Naive thymus-derived CD4-positive, alpha-beta T cell (primary cell): ENCODE data around the gene FNDC7. TPM values are rescaled to one million over a fixed set of nuclear protein-coding genes. Genes with fewer than 3 reads are reported as not detected.
"Not testable (repeated sequence)": the region's sequence is repeated elsewhere in the genome, so short reads cannot be mapped to it uniquely, and the experiment has no call there.

Experiments used
- ATAC-seq: fragments of 150-1000 bp; cut with Tn5 transposase; 2 replicates; pipeline ENCODE4 v1.10.0; 2021; ENCODE audit warnings: mild to moderate bottlenecking, moderate library complexity
- CTCF ChIA-PET: fragments of 350-600 bp; sonication (Branson Sonifier 250); formaldehyde crosslinking; loops from one replicate; lab custom pipeline; 2021; ENCODE audit warnings: antibody characterized with exemption; lab: Charles Lee
- POLR2A ChIA-PET: fragments of 350-600 bp; sonication (Branson Sonifier 250); formaldehyde crosslinking; loops from one replicate; lab custom pipeline; 2021; ENCODE audit warnings: antibody characterized with exemption, inconsistent platforms; lab: Charles Lee
- DNase-seq, 9 donors: peaks; one replicate each; pipeline versions ENCODE4 v3.0.0 to v3.0.0-alpha.2; 2020 to 2022; ENCODE audit warnings: mixed read lengths in 1 of 9
- H3K27ac ChIP-seq: one replicate; pipeline ENCODE4 v1.7.0; 2013; ENCODE audit warnings: mild to moderate bottlenecking, low read depth, low read length, moderate library complexity
- H3K27me3 ChIP-seq, 2 donors: one replicate each; pipeline ENCODE4 v1.7.0; 2013; ENCODE audit warnings: low read length in 2 of 2, mild to moderate bottlenecking in 2 of 2, moderate library complexity in 2 of 2; ENCODE audit not compliant: control insufficient read depth in 2 of 2, insufficient read depth in 2 of 2
- H3K36me3 ChIP-seq, 3 experiments: 1 replicate in 2 of 3; 2 replicates in 1 of 3; pipeline ENCODE4 v1.7.0; 2013; ENCODE audit warnings: low read length in 3 of 3, mild to moderate bottlenecking in 3 of 3, moderate library complexity in 1 of 3; ENCODE audit not compliant: insufficient read depth in 3 of 3, control insufficient read depth in 2 of 3
- H3K4me1 ChIP-seq, 2 donors: one replicate each; pipeline ENCODE4 v1.7.0; 2013; ENCODE audit warnings: low read length in 2 of 2, mild to moderate bottlenecking in 2 of 2, moderate library complexity in 1 of 2; ENCODE audit not compliant: control insufficient read depth in 2 of 2, insufficient read depth in 2 of 2
- H3K4me3 ChIP-seq: 2 replicates; pipeline ENCODE4 v1.7.0; 2013; ENCODE audit warnings: mild to moderate bottlenecking, low read length
- H3K9me3 ChIP-seq, 3 experiments: 1 replicate in 2 of 3; 2 replicates in 1 of 3; pipeline ENCODE4 v1.7.0; 2013; ENCODE audit warnings: low read length in 3 of 3; ENCODE audit not compliant: control insufficient read depth in 2 of 3
- H3K27ac Mint-ChIP-seq, 9 donors: one replicate each; pipeline ENCODE4 v1.8.0; 2020 to 2022; ENCODE audit warnings: mixed read lengths in 9 of 9, mild to moderate bottlenecking in 8 of 9, moderate library complexity in 5 of 9, inconsistent platforms in 2 of 9
- H3K27me3 Mint-ChIP-seq, 5 donors: one replicate each; pipeline ENCODE4 v1.8.0; 2021 to 2022; ENCODE audit warnings: mixed read lengths in 5 of 5, mild to moderate bottlenecking in 1 of 5
- H3K36me3 Mint-ChIP-seq, 5 donors: one replicate each; pipeline ENCODE4 v1.8.0; 2020 to 2022; ENCODE audit warnings: mixed read lengths in 5 of 5, mild to moderate bottlenecking in 3 of 5, inconsistent platforms in 1 of 5
- H3K4me1 Mint-ChIP-seq, 7 donors: one replicate each; pipeline ENCODE4 v1.8.0; 2020 to 2022; ENCODE audit warnings: mixed read lengths in 7 of 7, mild to moderate bottlenecking in 3 of 7, inconsistent platforms in 1 of 7
- H3K4me3 Mint-ChIP-seq, 10 donors: one replicate each; pipeline ENCODE4 v1.8.0; 2020 to 2022; ENCODE audit warnings: mild to moderate bottlenecking in 10 of 10, mixed read lengths in 10 of 10, moderate library complexity in 6 of 10, inconsistent platforms in 2 of 10
- H3K9me3 Mint-ChIP-seq, 11 donors: one replicate each; pipeline ENCODE4 v1.8.0; 2020 to 2022; ENCODE audit warnings: mixed read lengths in 11 of 11, mild to moderate bottlenecking in 4 of 11, inconsistent platforms in 1 of 11, moderate library complexity in 1 of 11
- intact Hi-C, 2 donors: fragments of 100-400 bp; cut with micrococcal nuclease; formaldehyde crosslinking; loops; one replicate each; pipeline ENCODE4 v1.15.1; 2023
- polyA plus RNA-seq, 2 donors: library from polyadenylated mRNA; unstranded; fragments of 300-500 nt; fragmentation: Illumina TruSeq; gene quantifications; one replicate each; pipeline ENCODE4 v1.2.3, GENCODE V29; 2021
- total RNA-seq, 6 experiments: library from RNA in 5 of 6; stranded (reverse) in 5 of 6; gene quantifications; 1 replicate in 5 of 6; 2 replicates in 1 of 6; pipeline ENCODE4 v1.2.3 and lab custom pipeline; 2021 to 2026

Gene FNDC7
- total and polyA plus RNA-seq, 7 experiments from 2014 or later: 0.13 to 0.22 TPM; not detected in 5

DNA sequence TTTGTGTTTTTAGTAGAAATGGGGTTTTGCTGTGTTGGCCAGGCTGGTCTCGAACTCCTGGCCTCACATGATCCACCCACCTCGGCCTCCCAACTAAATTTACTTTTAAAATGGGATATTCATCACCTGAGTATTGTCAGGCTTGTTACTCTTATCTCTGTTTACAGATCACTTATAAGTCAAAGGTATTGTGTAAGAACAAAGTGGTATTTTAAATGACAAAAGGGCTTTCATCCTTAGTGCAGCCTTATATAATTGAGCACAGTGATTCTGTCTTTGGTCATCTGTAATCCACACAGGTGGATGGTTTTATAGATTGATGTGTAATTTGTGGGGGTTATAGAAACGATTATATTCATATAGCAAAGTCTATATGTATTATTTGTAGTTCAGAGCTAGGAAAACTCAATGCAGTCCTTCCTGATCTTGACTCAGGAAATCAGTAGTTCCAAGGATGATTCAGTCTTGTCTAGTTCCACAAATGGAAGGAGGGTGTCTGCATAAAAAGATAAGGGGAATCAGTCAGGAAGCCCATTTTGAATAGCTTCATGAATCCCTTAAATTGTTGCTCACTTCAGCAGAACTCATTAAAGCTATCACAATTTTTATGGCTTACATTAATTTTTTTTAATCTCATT is 68.3 kb downstream of the FNDC7 start:
- Histone ChIP-seq H3K27ac (no peak overlapping the region), H3K9me3 (peaks cover 0 to 15% (median 0%) of the 10 kb centered on the region in 3 experiments), H3K4me1 (no peaks in the 10 kb centered on the region), H3K27me3 (no peaks in the 10 kb centered on the region), H3K36me3 (peaks cover 13 to 64% (median 15%) of the 10 kb centered on the region in 3 experiments), H3K4me3 (no peak overlapping the region)
- Mint-ChIP-seq H3K27ac (no peak overlapping the region), H3K36me3 (peaks cover 27 to 72% (median 52%) of the 10 kb centered on the region in 5 donors), H3K27me3 (no peaks in the 10 kb centered on the region), H3K4me1 (peaks cover 0 to 4% (median 0%) of the 10 kb centered on the region in 7 donors), H3K4me3 (no peak overlapping the region), H3K9me3 (peaks cover 7 to 28% (median 21%) of the 10 kb centered on the region in 11 donors)
- no peak for ATAC-seq
- POLR2A ChIA-PET: no interaction called here
- CTCF ChIA-PET: no interaction called here
- DNase-seq: no peak
- intact Hi-C loops: no loop called here

GRCh38 chr1:108781575-108781944 is 68.9 kb downstream of the FNDC7 start:
- POLR2A ChIA-PET, H3K27me3 Mint-ChIP-seq, H3K4me3 Mint-ChIP-seq, H3K4me1 ChIP-seq, intact Hi-C loops, CTCF ChIA-PET, H3K27ac Mint-ChIP-seq, ATAC-seq, H3K27ac ChIP-seq, DNase-seq, H3K4me1 Mint-ChIP-seq, H3K27me3 ChIP-seq, H3K4me3 ChIP-seq: not testable (repeated sequence)
- Histone ChIP-seq H3K9me3 (peaks cover 0 to 17% (median 0%) of the 10 kb centered on the region in 3 experiments), H3K36me3 (peaks cover 9 to 64% (median 15%) of the 10 kb centered on the region in 3 experiments)
- Mint-ChIP-seq H3K9me3 (peaks cover 7 to 32% (median 22%) of the 10 kb centered on the region in 11 donors), H3K36me3 (peaks cover 30 to 77% (median 57%) of the 10 kb centered on the region in 5 donors)

DNA sequence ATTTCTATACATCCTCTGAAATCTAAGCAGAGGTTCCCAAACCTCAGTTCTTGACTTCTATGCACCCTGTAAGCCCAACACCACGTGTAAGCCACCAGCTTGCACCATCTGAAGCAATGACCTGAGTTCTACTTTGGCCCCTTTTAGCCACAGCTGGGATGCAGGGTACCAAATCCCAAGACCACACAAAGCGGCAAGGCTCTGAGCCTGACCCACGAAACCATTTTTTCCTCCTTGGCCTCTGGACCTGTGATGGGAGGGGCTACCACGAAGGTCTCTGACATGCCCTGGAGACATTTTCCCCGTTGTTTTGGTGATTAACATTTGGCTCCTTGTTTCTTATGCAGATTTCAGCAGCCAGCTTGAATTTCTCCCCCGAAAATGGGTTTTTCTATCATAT is 72.6 kb downstream of the FNDC7 start:
- Mint-ChIP-seq H3K27ac (no peak overlapping the region), H3K36me3 (peaks cover 24 to 94% (median 81%) of the 10 kb centered on the region in 5 donors)
- POLR2A ChIA-PET: no interaction called here

DNA sequence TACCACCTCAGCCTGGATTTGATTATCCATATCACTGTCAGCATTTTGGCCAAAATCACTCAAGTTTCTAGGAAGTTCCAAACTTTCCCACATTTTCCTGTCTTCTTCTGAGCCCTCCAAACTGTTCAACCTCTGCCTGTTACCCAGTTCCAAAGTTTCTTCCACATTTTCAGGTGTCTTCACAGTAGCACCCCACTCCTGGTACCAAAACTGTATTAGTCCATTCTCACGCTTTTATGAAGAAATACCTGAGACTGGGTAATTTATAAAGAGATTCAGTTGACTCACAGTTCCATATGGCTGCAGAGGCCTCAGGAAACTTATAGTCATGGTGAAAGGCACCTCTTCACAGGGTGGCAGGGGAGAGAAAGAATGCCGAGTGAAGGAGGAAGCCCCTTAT is 73.2 kb downstream of the FNDC7 start:
- Histone ChIP-seq H3K27ac (no peak overlapping the region), H3K4me1 (no peaks in the 10 kb centered on the region), H3K9me3 (peaks cover 0 to 17% (median 0%) of the 10 kb centered on the region in 3 experiments), H3K27me3 (no peaks in the 10 kb centered on the region), H3K4me3 (no peak overlapping the region), H3K36me3 (peaks cover 0 to 41% (median 10%) of the 10 kb centered on the region in 3 experiments)
- no peaks in the 10 kb centered on the region for H3K27me3 Mint-ChIP-seq
- H3K9me3 Mint-ChIP-seq: peaks cover 9 to 45% (median 24%) of the 10 kb centered on the region in 11 donors
- peaks cover 0 to 5% (median 0%) of the 10 kb centered on the region in 7 donors for H3K4me1 Mint-ChIP-seq
- DNase-seq (no peak), ATAC-seq (no peak)
- H3K36me3 Mint-ChIP-seq: peaks cover 29 to 97% (median 85%) of the 10 kb centered on the region in 5 donors
- H3K27ac Mint-ChIP-seq: no peak overlapping the region
- no peak overlapping the region for H3K4me3 Mint-ChIP-seq
- intact Hi-C loops: no loop called here
- ChIA-PET POLR2A (no interaction called here), CTCF (no interaction called here)

More for the DNA sequence above, 72.6 kb downstream of the FNDC7 start:
- H3K4me1 ChIP-seq: no peaks in the 10 kb centered on the region
- Mint-ChIP-seq H3K4me3 (no peak overlapping the region), H3K4me1 (peaks cover 0 to 5% (median 0%) of the 10 kb centered on the region in 7 donors), H3K27me3 (no peaks in the 10 kb centered on the region), H3K9me3 (peaks cover 9 to 39% (median 23%) of the 10 kb centered on the region in 11 donors)
- no peak for ATAC-seq
- intact Hi-C loops: no loop called here
- CTCF ChIA-PET: no interaction called here
- peaks cover 0 to 43% (median 10%) of the 10 kb centered on the region in 3 experiments for H3K36me3 ChIP-seq
- H3K9me3 ChIP-seq: peaks cover 0 to 17% (median 0%) of the 10 kb centered on the region in 3 experiments
- H3K27me3 ChIP-seq: no peaks in the 10 kb centered on the region
- no peak overlapping the region for H3K4me3 ChIP-seq
- no peak overlapping the region for H3K27ac ChIP-seq
- no peak for DNase-seq

DNA sequence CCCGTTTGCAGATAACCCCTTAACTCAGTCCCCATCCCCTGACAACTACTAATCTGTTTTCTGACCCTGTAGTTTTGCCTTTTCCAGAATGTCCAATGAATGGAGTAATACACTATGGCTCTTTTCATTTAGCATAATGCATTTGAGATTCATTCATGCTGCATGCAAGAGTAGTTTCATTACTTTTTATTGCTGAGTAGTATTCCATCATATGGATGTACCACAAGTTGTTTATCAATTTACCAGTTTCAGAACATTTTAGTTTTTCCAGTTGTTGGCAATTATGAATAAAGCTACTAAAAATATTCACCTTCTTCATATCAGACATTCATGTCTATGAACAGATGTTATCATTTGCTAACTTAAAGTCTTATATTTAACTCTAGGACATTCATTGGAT is 79.1 kb downstream of the FNDC7 start:
- ATAC-seq: no peak
- no peaks in the 10 kb centered on the region for H3K27me3 Mint-ChIP-seq

More for the DNA sequence above, 79.1 kb downstream of the FNDC7 start:
- peaks cover 6 to 29% (median 14%) of the 10 kb centered on the region in 11 donors for H3K9me3 Mint-ChIP-seq
- H3K27ac Mint-ChIP-seq: peak overlapping the region in 1 of 9 donors; percentile 10
- intact Hi-C loops: no loop called here
- POLR2A ChIA-PET: no interaction called here
- no peak for DNase-seq
- Histone ChIP-seq H3K36me3 (peaks cover 0 to 42% (median 0%) of the 10 kb centered on the region in 3 experiments), H3K27me3 (no peaks in the 10 kb centered on the region), H3K9me3 (peaks cover 0 to 4% (median 0%) of the 10 kb centered on the region in 3 experiments), H3K4me3 (no peak overlapping the region), H3K4me1 (no peaks in the 10 kb centered on the region), H3K27ac (no peak overlapping the region)
- H3K4me1 Mint-ChIP-seq: peaks cover 0 to 5% (median 0%) of the 10 kb centered on the region in 7 donors
- H3K36me3 Mint-ChIP-seq: peaks cover 24 to 87% (median 76%) of the 10 kb centered on the region in 5 donors
- CTCF ChIA-PET: no interaction called here
- no peak overlapping the region for H3K4me3 Mint-ChIP-seq

Other genes with a start within 250 kb of the FNDC7 start
- gene EEIG2, start 152.8 kb upstream of the FNDC7 start, total RNA-seq: 10 to 100 TPM in 3 of 5 experiments, 1 to 10 TPM in 2; 7.8 to 15.9 (median 10.9) TPM
- under 1 TPM; 0.72 to 0.76 TPM for gene EEIG2, start 152.8 kb upstream of the FNDC7 start, polyA plus RNA-seq
- 10 to 100 TPM in 4 of 5 experiments, 1 to 10 TPM in 1; 5.8 to 17.3 (median 13.5) TPM for gene HENMT1, start 51.8 kb upstream of the FNDC7 start, total RNA-seq
- gene HENMT1, start 51.8 kb upstream of the FNDC7 start, polyA plus RNA-seq: 10 to 100 TPM; 16.5 to 22.2 TPM
- gene PRPF38B, start 20.6 kb upstream of the FNDC7 start, total RNA-seq: 100 to 1,000 TPM in 4 of 5 experiments, 10 to 100 TPM in 1; 85.5 to 136 (median 118) TPM
- gene PRPF38B, start 20.6 kb upstream of the FNDC7 start, polyA plus RNA-seq: 10 to 100 TPM; 21.6 to 22.2 TPM
- 10 to 100 TPM; 46.8 to 75.2 (median 54.0) TPM for gene STXBP3, start 33.8 kb downstream of the FNDC7 start, total RNA-seq
- gene STXBP3, start 33.8 kb downstream of the FNDC7 start, polyA plus RNA-seq: 10 to 100 TPM; 38.3 to 47.8 TPM
- gene AKNAD1, start 144.2 kb downstream of the FNDC7 start, total RNA-seq: not detected
- not detected for gene AKNAD1, start 144.2 kb downstream of the FNDC7 start, polyA plus RNA-seq
- gene GPSM2, start 164.1 kb downstream of the FNDC7 start, total RNA-seq: 10 to 100 TPM in 1 of 5 experiments, 1 to 10 TPM in 1, under 1 TPM in 3; 0.38 to 24.7 (median 0.41) TPM
- gene GPSM2, start 164.1 kb downstream of the FNDC7 start, polyA plus RNA-seq: 1 to 10 TPM in 1 of 2 donors, under 1 TPM in 1; 0.15 to 1.5 TPM